ENCODE measurements around the gene SNRPD2. TPM values are rescaled to one million over a fixed set of nuclear protein-coding genes. Genes with fewer than 3 reads are reported as not detected.

The SNRPD2 gene
- total RNA-seq, 2 donors from 2014 or later: 158 to 201 TPM

GRCh38 chr19:45667620-45668341, 24.0 kb downstream of the SNRPD2 start, which contains the start of gene GIPR:
Gene GIPR, plus strand, starts transcription at chr19:45668221. Its CDS starts 1,300 bp downstream, at chr19:45669521.
- TF ChIP-seq, protein P1, sequence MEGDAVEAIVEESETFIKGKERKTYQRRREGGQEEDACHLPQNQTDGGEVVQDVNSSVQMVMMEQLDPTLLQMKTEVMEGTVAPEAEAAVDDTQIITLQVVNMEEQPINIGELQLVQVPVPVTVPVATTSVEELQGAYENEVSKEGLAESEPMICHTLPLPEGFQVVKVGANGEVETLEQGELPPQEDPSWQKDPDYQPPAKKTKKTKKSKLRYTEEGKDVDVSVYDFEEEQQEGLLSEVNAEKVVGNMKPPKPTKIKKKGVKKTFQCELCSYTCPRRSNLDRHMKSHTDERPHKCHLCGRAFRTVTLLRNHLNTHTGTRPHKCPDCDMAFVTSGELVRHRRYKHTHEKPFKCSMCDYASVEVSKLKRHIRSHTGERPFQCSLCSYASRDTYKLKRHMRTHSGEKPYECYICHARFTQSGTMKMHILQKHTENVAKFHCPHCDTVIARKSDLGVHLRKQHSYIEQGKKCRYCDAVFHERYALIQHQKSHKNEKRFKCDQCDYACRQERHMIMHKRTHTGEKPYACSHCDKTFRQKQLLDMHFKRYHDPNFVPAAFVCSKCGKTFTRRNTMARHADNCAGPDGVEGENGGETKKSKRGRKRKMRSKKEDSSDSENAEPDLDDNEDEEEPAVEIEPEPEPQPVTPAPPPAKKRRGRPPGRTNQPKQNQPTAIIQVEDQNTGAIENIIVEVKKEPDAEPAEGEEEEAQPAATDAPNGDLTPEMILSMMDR (IDR thresholded peaks at IDR 0.05): no peak
- Histone ChIP-seq H3K27ac (peak within 1 kb of the TSS; percentile 52 to 83), H3K4me1 (peaks cover 0 to 27% of the 10 kb centered on the region in 2 donors), H3K36me3 (no peaks in the 10 kb centered on the region), H3K27me3 (peaks cover 0 to 5% of the 10 kb centered on the region in 2 donors), H3K4me3 (peak within 1 kb of the TSS; percentile 54 to 57), H3K9me3 (no peaks in the 10 kb centered on the region)
- DNase-seq (ENCODE audit: low spot score): peak; percentile 61

GRCh38 chr19:45664575-45664974, 27.2 kb downstream of the SNRPD2 start:
- no peak overlapping the region for H3K27ac ChIP-seq
- no peak for DNase-seq (ENCODE audit: low spot score)
- no peak overlapping the region for H3K4me3 ChIP-seq
- H3K4me1 ChIP-seq: peaks cover 0 to 20% of the 10 kb centered on the region in 2 donors
- TF ChIP-seq, protein P1 (IDR thresholded peaks at IDR 0.05): no peak
- no peaks in the 10 kb centered on the region for H3K27me3 ChIP-seq
- H3K36me3 ChIP-seq: no peaks in the 10 kb centered on the region
- no peaks in the 10 kb centered on the region for H3K9me3 ChIP-seq

GRCh38 chr19:45663800-45664199, 28.0 kb downstream of the SNRPD2 start:
- Histone ChIP-seq H3K27me3 (no peaks in the 10 kb centered on the region), H3K27ac (no peak overlapping the region), H3K9me3 (no peaks in the 10 kb centered on the region), H3K36me3 (no peaks in the 10 kb centered on the region), H3K4me1 (peaks cover 0 to 13% of the 10 kb centered on the region in 2 donors), H3K4me3 (no peak overlapping the region)
- TF ChIP-seq, protein P1 (IDR thresholded peaks at IDR 0.05): no peak
- no peak for DNase-seq (ENCODE audit: low spot score)

GRCh38 chr19:45660636-45661035, 31.1 kb downstream of the SNRPD2 start:
- no peak for DNase-seq (ENCODE audit: low spot score)
- no peaks in the 10 kb centered on the region for H3K9me3 ChIP-seq
- no peaks in the 10 kb centered on the region for H3K36me3 ChIP-seq
- H3K4me3 ChIP-seq: no peak overlapping the region
- no peaks in the 10 kb centered on the region for H3K4me1 ChIP-seq
- TF ChIP-seq, protein P1 (IDR thresholded peaks at IDR 0.05): no peak
- no peak overlapping the region for H3K27ac ChIP-seq
- H3K27me3 ChIP-seq: no peaks in the 10 kb centered on the region

DNA sequence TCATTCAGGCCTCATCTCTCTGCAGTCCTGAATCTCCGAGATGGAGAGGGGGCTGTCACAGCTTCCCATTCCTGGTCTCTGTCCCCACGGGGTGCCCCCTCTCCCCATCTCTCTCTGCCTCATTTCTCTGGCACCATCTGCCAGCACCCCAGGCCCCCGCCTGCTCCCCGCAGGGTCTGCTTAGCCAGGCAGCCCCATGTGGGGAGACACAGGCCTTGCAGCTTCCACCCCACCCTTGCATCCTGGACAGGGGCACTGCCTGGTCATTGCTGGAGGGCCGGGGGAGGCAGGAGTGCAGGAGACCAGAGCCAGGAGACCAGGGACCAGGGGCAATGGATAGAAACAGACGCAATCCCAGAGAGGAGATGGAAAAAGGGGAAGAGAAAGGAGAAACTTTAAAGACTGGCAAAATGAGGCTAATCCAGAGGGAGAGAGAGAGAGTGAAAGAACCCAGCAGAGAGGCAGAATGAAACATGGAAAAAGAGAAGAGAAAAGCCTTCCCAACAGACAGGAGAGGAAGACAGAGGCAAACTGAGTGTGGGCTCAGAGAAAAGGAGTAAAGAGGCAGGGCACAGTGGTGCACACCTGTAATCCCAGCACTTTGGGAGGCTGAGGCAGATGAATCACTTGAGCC, 32.5 kb downstream of the SNRPD2 start:
- no peak overlapping the region for H3K4me3 ChIP-seq
- no peak overlapping the region for H3K27ac ChIP-seq
- no peaks in the 10 kb centered on the region for H3K4me1 ChIP-seq
- no peaks in the 10 kb centered on the region for H3K9me3 ChIP-seq
- TF ChIP-seq, protein P1 (IDR thresholded peaks at IDR 0.05): no peak
- no peaks in the 10 kb centered on the region for H3K36me3 ChIP-seq
- no peak for DNase-seq (ENCODE audit: low spot score)
- no peaks in the 10 kb centered on the region for H3K27me3 ChIP-seq

Measured in right atrium auricular region (tissue), 2 donors.